ENCODE results near the gene CHST12. TPM values are rescaled to one million over a fixed set of nuclear protein-coding genes. Genes with fewer than 3 reads are reported as not detected.

Gene CHST12
- total and polyA plus RNA-seq, 10 of the 15 experiments (the other 5 are each of a cell fraction or from before 2014, with no cell fraction given): 0.05 to 14.2 (median 3.3) TPM

- TF ChIP-seq ZBTB11 (CRISPR knock-in tag; IDR thresholded peaks at IDR 0.05): no peak
- no peak for TF ChIP-seq SMARCA5 (IDR thresholded peaks at IDR 0.05)
- no peak for TF ChIP-seq DPF2 (IDR thresholded peaks at IDR 0.05)
Measured at GRCh38 chr7:2380461-2380860, 22.9 kb upstream of the CHST12 start (continued).

- Histone ChIP-seq H3K9ac (ENCODE audit: control insufficient read depth, insufficient read depth, low read length) (no peak overlapping the region), H3K4me2 (ENCODE audit: control insufficient read depth, insufficient read depth) (no peak overlapping the region), H3K27me3 (replicated peaks in 1 of 2; ENCODE audit: control insufficient read depth in 2 of 2, insufficient read depth in 2 of 2, low read length in 1 of 2) (no peaks in the 10 kb centered on the region), H4K20me1 (ENCODE audit: control insufficient read depth, insufficient read depth) (no peaks in the 10 kb centered on the region), H3K79me2 (ENCODE audit: control insufficient read depth, insufficient read depth, low read length) (no peaks in the 10 kb centered on the region), H3K36me3 (ENCODE audit: control insufficient read depth in 2 of 2, insufficient read depth in 2 of 2, low read length in 1 of 2) (peaks cover 22 to 52% of the 10 kb centered on the region in 2 experiments), H3K27ac (ENCODE audit: control insufficient read depth, insufficient read depth) (no peak overlapping the region), H3K4me1 (ENCODE audit: control insufficient read depth, insufficient read depth, low read length) (no peaks in the 10 kb centered on the region), H2AFZ (ENCODE audit: control insufficient read depth, low read depth, low read length) (no peak overlapping the region), H3K4me3 (no peak overlapping the region), H3K9me3 (replicated peaks; ENCODE audit: control insufficient read depth, insufficient read depth, low read length) (no peaks in the 10 kb centered on the region)
- 51% methylated on average over 5 of the region's 5 CpGs for WGBS (ENCODE audit: insufficient coverage, insufficient replicate concordance, low lambda C conversion rate, missing lambda C conversion rate)
- TF ChIP-seq TAF1 (IDR thresholded peaks at IDR 0.05; ENCODE audit: borderline replicate concordance, low read depth, low read length) (no peak), JUND (IDR thresholded peaks at IDR 0.05; ENCODE audit: low read depth, low read length) (no peak), ZNF622 (IDR thresholded peaks at IDR 0.05) (no peak), ZNF24 (IDR thresholded peaks at IDR 0.05) (no peak), SRF (IDR thresholded peaks at IDR 0.05; ENCODE audit: low read depth in 2 of 2, low read length in 2 of 2) (no peak), SIX5 (IDR thresholded peaks at IDR 0.05; ENCODE audit: low read depth, low read length, severe bottlenecking) (no peak), ZNF217 (IDR thresholded peaks at IDR 0.05) (no peak), IRF4 (IDR thresholded peaks at IDR 0.05; ENCODE audit: low read depth, low read length) (no peak), ETV6 (conservative IDR thresholded peaks at IDR 0.05 in 1 of 2, IDR thresholded peaks at IDR 0.05 in 1 of 2; ENCODE audit: borderline replicate concordance in 1 of 2, low read depth in 1 of 2) (no peak), EZH2 (IDR thresholded peaks at IDR 0.05; ENCODE audit: borderline replicate concordance, control insufficient read depth, low read depth, low read length) (no peak), SMC3 (IDR thresholded peaks at IDR 0.05; ENCODE audit: borderline replicate concordance, low read length) (no peak), TCF12 (IDR thresholded peaks at IDR 0.05; ENCODE audit: low read depth, low read length) (no peak)
- DNase-seq (ENCODE audit: low read depth, low spot score) (no peak), FAIRE-seq (no peak), ATAC-seq (no peak)
- POLR2A ChIA-PET: no interaction called here
- intact Hi-C loops (cut with micrococcal nuclease; ENCODE audit: unreplicated experiment): no loop called here
- SMC1A ChIA-PET (ENCODE audit: uncharacterized antibody, unreplicated experiment): no interaction called here
- RAD21 ChIA-PET (ENCODE audit: unreplicated experiment): no interaction called here
- BruUV-seq (replicated peaks): no TSS peak
- CTCF ChIA-PET: no interaction called here
- in situ Hi-C loops (cut with MboI): no loop called here
Measured at GRCh38 chr7:2381227-2381626, 22.2 kb upstream of the CHST12 start.

Measured in GM12878 (cell line).